HFFc6 (cell line): ENCODE results near the gene ALKBH5. TPM values are rescaled to one million over a fixed set of nuclear protein-coding genes. Genes with fewer than 3 reads are reported as not detected.

ENCODE experiments used
- DNase-seq: peaks from one replicate; pipeline ENCODE4 v3.0.0-alpha.2; 2018
- H3K27ac Mint-ChIP-seq: 2 replicates; pipeline ENCODE4 v1.8.0; 2020; ENCODE audit warnings: mild to moderate bottlenecking, mixed read lengths
- H3K27me3 Mint-ChIP-seq: 2 replicates; pipeline ENCODE4 v1.8.0; 2021; ENCODE audit warnings: mild to moderate bottlenecking, moderate library complexity, mixed read lengths; ENCODE audit not compliant: insufficient read depth
- H3K36me3 Mint-ChIP-seq: 2 replicates; pipeline ENCODE4 v1.8.0; 2021; ENCODE audit warnings: low read depth, mixed read lengths
- H3K4me1 Mint-ChIP-seq: 2 replicates; pipeline ENCODE4 v1.8.0; 2020; ENCODE audit warnings: low read depth, mixed read lengths
- H3K4me3 Mint-ChIP-seq: 2 replicates; pipeline ENCODE4 v1.8.0; 2020; ENCODE audit warnings: mild to moderate bottlenecking, moderate library complexity, mixed read lengths
- H3K9me3 Mint-ChIP-seq: 2 replicates; pipeline ENCODE4 v1.8.0; 2020; ENCODE audit warnings: mild to moderate bottlenecking, mixed read lengths
- CTCF ChIP-seq: fragments of 200-600 bp; sonication (generic); IDR thresholded peaks from 2 replicates; pipeline ENCODE4 v1.5.0; 2021; ENCODE audit warnings: antibody characterized with exemption, mild to moderate bottlenecking
- total RNA-seq, 6 experiments: library from RNA; stranded (reverse); fragmentation: NEBNext Ultra II Directional; extraction: Animal tissue kit (Norgen Biotek cat#: 25700); gene quantifications; 2 replicates in 1 of 6; 3 replicates in 5 of 6; pipeline ENCODE4 v1.2.3, GENCODE V29; 2021

Gene ALKBH5
- total RNA-seq, 6 experiments from 2014 or later = 90.2 to 117 (median 103) TPM

- Mint-ChIP-seq H3K9me3 (no peaks in the 10 kb centered on the region), H3K36me3 (peaks cover 24% of the 10 kb centered on the region), H3K27me3 (peaks cover 8% of the 10 kb centered on the region), H3K4me1 (peaks cover 15% of the 10 kb centered on the region), H3K27ac (no peak overlapping the region), H3K4me3 (no peak overlapping the region)
- no peak for DNase-seq
- TF ChIP-seq CTCF = no peak
These were observed 67.1 kb downstream of the ALKBH5 start for GRCh38 chr17:18250708-18251107.

- H3K36me3 Mint-ChIP-seq = peaks cover 21% of the 10 kb centered on the region
These were observed 67.6 kb downstream of the ALKBH5 start for GRCh38 chr17:18251204-18251603.

GRCh38 chr17:18252160-18252559, 68.5 kb downstream of the ALKBH5 start:
- no peak overlapping the region for H3K27ac Mint-ChIP-seq
- TF ChIP-seq CTCF = no peak
- no peaks in the 10 kb centered on the region for H3K9me3 Mint-ChIP-seq
- peaks cover 7% of the 10 kb centered on the region for H3K27me3 Mint-ChIP-seq
- peaks cover 21% of the 10 kb centered on the region for H3K36me3 Mint-ChIP-seq
- H3K4me1 Mint-ChIP-seq = peaks cover 20% of the 10 kb centered on the region
- H3K4me3 Mint-ChIP-seq = no peak overlapping the region
- no peak for DNase-seq

More at GRCh38 chr17:18251204-18251603, 67.6 kb downstream of the ALKBH5 start:
- no peak for TF ChIP-seq CTCF
- no peak overlapping the region for H3K27ac Mint-ChIP-seq
- H3K4me3 Mint-ChIP-seq = no peak overlapping the region
- no peaks in the 10 kb centered on the region for H3K9me3 Mint-ChIP-seq
- peaks cover 8% of the 10 kb centered on the region for H3K27me3 Mint-ChIP-seq
- DNase-seq = no peak
- H3K4me1 Mint-ChIP-seq = peaks cover 15% of the 10 kb centered on the region

- H3K36me3 Mint-ChIP-seq = peaks cover 16% of the 10 kb centered on the region
- H3K4me3 Mint-ChIP-seq = no peak overlapping the region
- no peak for TF ChIP-seq CTCF
- H3K27me3 Mint-ChIP-seq = peaks cover 2% of the 10 kb centered on the region; the same call in 1 of the 2 replicates
- DNase-seq = no peak
- peaks cover 18% of the 10 kb centered on the region for H3K4me1 Mint-ChIP-seq
- H3K9me3 Mint-ChIP-seq = no peaks in the 10 kb centered on the region
- H3K27ac Mint-ChIP-seq = no peak overlapping the region
These were observed 69.7 kb downstream of the ALKBH5 start for GRCh38 chr17:18253187-18253884.

- H3K4me3 Mint-ChIP-seq = no peak overlapping the region
- no peaks in the 10 kb centered on the region; the same call in 1 of the 2 replicates for H3K27me3 Mint-ChIP-seq
- peaks cover 15% of the 10 kb centered on the region for H3K36me3 Mint-ChIP-seq
- H3K27ac Mint-ChIP-seq = no peak overlapping the region
- H3K9me3 Mint-ChIP-seq = no peaks in the 10 kb centered on the region
- H3K4me1 Mint-ChIP-seq = peaks cover 13% of the 10 kb centered on the region
- DNase-seq = no peak
- no peak for TF ChIP-seq CTCF
These were observed 70.6 kb downstream of the ALKBH5 start for GRCh38 chr17:18253947-18254821.
